Natural killer cell (primary cell): ENCODE data around the gene RXRA. TPM values are rescaled to one million over a fixed set of nuclear protein-coding genes. Genes with fewer than 3 reads are reported as not detected.

Experiments
- ATAC-seq, 3 donors: fragments of 150-1000 bp in 2 of 3; fragments of 200-7000 bp in 1 of 3; cut with Tn5 transposase; 1 replicate in 1 of 3; 2 replicates in 2 of 3; pipeline ENCODE4 v1.10.0; 2021; ENCODE audit warnings: mild to moderate bottlenecking in 2 of 3, moderate library complexity in 2 of 3
- DNase-seq, 2 donors: peaks; one replicate each; pipeline versions ENCODE4 v3.0.0 to v3.0.0-alpha.2; 2013 to 2021; ENCODE audit warnings: mixed read lengths in 1 of 2
- H3K27ac ChIP-seq: one replicate; pipeline ENCODE4 v1.5.1; 2013; ENCODE audit warnings: mild to moderate bottlenecking, low read length
- H3K27me3 ChIP-seq: one replicate; pipeline ENCODE4 v1.6.1; 2013; ENCODE audit warnings: low read length; ENCODE audit not compliant: control insufficient read depth, insufficient read depth
- H3K36me3 ChIP-seq: one replicate; pipeline ENCODE4 v1.6.1; 2013; ENCODE audit warnings: low read length; ENCODE audit not compliant: control insufficient read depth, insufficient read depth
- H3K4me1 ChIP-seq: one replicate; pipeline ENCODE4 v1.6.1; 2013; ENCODE audit warnings: low read length; ENCODE audit not compliant: control insufficient read depth, insufficient read depth
- H3K4me3 ChIP-seq: one replicate; pipeline ENCODE4 v1.5.1; 2013; ENCODE audit warnings: low read length
- H3K9me3 ChIP-seq: one replicate; pipeline ENCODE4 v1.6.1; 2013; ENCODE audit warnings: low read length; ENCODE audit not compliant: control insufficient read depth, insufficient read depth
- H3K27ac Mint-ChIP-seq, 2 donors: one replicate each; pipeline ENCODE4 v1.8.0; 2022; ENCODE audit warnings: mild to moderate bottlenecking in 2 of 2, mixed read lengths in 2 of 2, moderate library complexity in 1 of 2
- H3K27me3 Mint-ChIP-seq, 2 donors: one replicate each; pipeline ENCODE4 v1.8.0; 2022; ENCODE audit warnings: low read depth in 2 of 2, mixed read lengths in 2 of 2
- H3K36me3 Mint-ChIP-seq: one replicate; pipeline ENCODE4 v1.8.0; 2022; ENCODE audit warnings: mixed read lengths
- H3K4me1 Mint-ChIP-seq, 2 donors: one replicate each; pipeline ENCODE4 v1.8.0; 2022; ENCODE audit warnings: mixed read lengths in 2 of 2
- H3K4me3 Mint-ChIP-seq: one replicate; pipeline ENCODE4 v1.8.0; 2022; ENCODE audit warnings: mild to moderate bottlenecking, moderate library complexity, mixed read lengths
- H3K9me3 Mint-ChIP-seq, 2 donors: one replicate each; pipeline ENCODE4 v1.8.0; 2022; ENCODE audit warnings: mixed read lengths in 2 of 2
- CTCF ChIP-seq: fragments of 200-600 bp; IDR thresholded peaks from one replicate; pipeline ENCODE4 v1.8.0; 2022; ENCODE audit warnings: antibody characterized with exemption
- WGBS: methylation state at CpG from one replicate; pipeline ENCODE4 v1.1.7; 2013; ENCODE audit warnings: missing lambda C conversion rate; ENCODE audit not compliant: insufficient coverage; 5-methylcytosine and 5-hydroxymethylcytosine counted together
- intact Hi-C: fragments of 100-400 bp; cut with micrococcal nuclease; formaldehyde crosslinking; loops from one replicate; pipeline ENCODE4 v1.14.2; 2022
- total RNA-seq, 4 donors: library from RNA; stranded (reverse); fragments of 120-200 nt in 1 of 4; gene quantifications; one replicate each; pipeline versions ENCODE4 v1.2.3 to v1.2.4, GENCODE V29; 2013 to 2022

The RXRA gene
- total RNA-seq, 3 donors from 2014 or later (not counting 1 experiment from before 2014, with no cell fraction given), result 30.9 to 64.1 (median 42.2) TPM

GRCh38 chr9:134297083-134297410 is 29.2 kb upstream of the RXRA start:
- H3K9me3 Mint-ChIP-seq, result no peaks in the 10 kb centered on the region
- intact Hi-C loops, result loop anchor here (10.0 kb wide), 1 partner anchor 122 kb away; no protein-coding TSS in a partner anchor
- TF ChIP-seq CTCF, result no peak
- H3K4me3 ChIP-seq, result no peak overlapping the region
- H3K4me3 Mint-ChIP-seq, result no peak overlapping the region
- peaks cover 15 to 32% of the 10 kb centered on the region in 2 donors for H3K4me1 Mint-ChIP-seq
- no peak overlapping the region for H3K27ac Mint-ChIP-seq
- 91% methylated on average over 14 of the region's 14 CpGs for WGBS
- H3K4me1 ChIP-seq, result peaks cover 46% of the 10 kb centered on the region
- DNase-seq (no peak), ATAC-seq (no peak)
- no peaks in the 10 kb centered on the region for H3K36me3 ChIP-seq
- peaks cover 10% of the 10 kb centered on the region for H3K27me3 ChIP-seq
- no peak overlapping the region for H3K27ac ChIP-seq
- no peaks in the 10 kb centered on the region for H3K36me3 Mint-ChIP-seq
- peaks cover 8 to 16% of the 10 kb centered on the region in 2 donors for H3K27me3 Mint-ChIP-seq
- no peaks in the 10 kb centered on the region for H3K9me3 ChIP-seq

- no peak for DNase-seq
Measured at GRCh38 chr9:134297576-134297975, 28.7 kb upstream of the RXRA start.

DNA sequence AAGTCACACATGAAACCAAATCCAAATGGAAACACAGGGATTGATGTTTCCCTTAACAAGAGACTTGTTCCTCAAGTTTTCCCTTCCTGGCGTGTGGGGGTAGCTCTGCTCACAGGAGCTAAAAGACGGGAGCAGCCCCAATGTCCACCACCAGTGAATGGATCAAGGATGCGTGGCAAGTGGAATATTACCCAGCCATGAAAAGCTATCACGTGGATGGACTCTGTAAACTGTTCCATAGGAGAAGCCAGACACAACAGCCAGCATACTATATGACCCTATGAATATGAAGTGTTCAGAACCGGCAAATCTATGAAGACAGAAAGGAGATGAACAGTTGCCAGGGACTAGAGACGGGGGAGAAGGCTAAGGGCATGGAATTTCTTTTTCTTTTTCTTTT is 28.3 kb upstream of the RXRA start:
- Histone ChIP-seq H3K9me3 (no peaks in the 10 kb centered on the region), H3K4me1 (peaks cover 51% of the 10 kb centered on the region), H3K27ac (no peak overlapping the region), H3K4me3 (no peak overlapping the region), H3K36me3 (no peaks in the 10 kb centered on the region), H3K27me3 (peaks cover 10% of the 10 kb centered on the region)
- no peaks in the 10 kb centered on the region for H3K36me3 Mint-ChIP-seq
- TF ChIP-seq CTCF, result no peak
- H3K4me3 Mint-ChIP-seq, result no peak overlapping the region
- no peak overlapping the region for H3K27ac Mint-ChIP-seq
- WGBS, result 94% methylated on average over 5 of the region's 6 CpGs
- no peak for ATAC-seq
- intact Hi-C loops, result loop anchor here (10.0 kb wide), 1 partner anchor 123 kb away; no protein-coding TSS in a partner anchor
- peaks cover 8 to 16% of the 10 kb centered on the region in 2 donors for H3K27me3 Mint-ChIP-seq
- H3K9me3 Mint-ChIP-seq, result no peaks in the 10 kb centered on the region
- no peak for DNase-seq
- peaks cover 15 to 32% of the 10 kb centered on the region in 2 donors for H3K4me1 Mint-ChIP-seq

More at GRCh38 chr9:134297576-134297975, 28.7 kb upstream of the RXRA start:
- H3K36me3 ChIP-seq, result no peaks in the 10 kb centered on the region
- no peaks in the 10 kb centered on the region for H3K9me3 ChIP-seq
- TF ChIP-seq CTCF, result no peak
- Mint-ChIP-seq H3K4me3 (no peak overlapping the region), H3K27ac (no peak overlapping the region), H3K36me3 (no peaks in the 10 kb centered on the region), H3K27me3 (peaks cover 8 to 16% of the 10 kb centered on the region in 2 donors), H3K9me3 (no peaks in the 10 kb centered on the region), H3K4me1 (peaks cover 15 to 32% of the 10 kb centered on the region in 2 donors)
- no peak for ATAC-seq
- intact Hi-C loops, result loop anchor here (10.0 kb wide), 1 partner anchor 123 kb away; no protein-coding TSS in a partner anchor
- H3K4me1 ChIP-seq, result peaks cover 49% of the 10 kb centered on the region
- H3K4me3 ChIP-seq, result no peak overlapping the region
- no peak overlapping the region for H3K27ac ChIP-seq
- peaks cover 10% of the 10 kb centered on the region for H3K27me3 ChIP-seq
- 93% methylated on average over 9 of the region's 9 CpGs for WGBS

- H3K4me3 Mint-ChIP-seq, result no peak overlapping the region
- H3K4me1 Mint-ChIP-seq, result peaks cover 15 to 32% of the 10 kb centered on the region in 2 donors
- TF ChIP-seq CTCF, result no peak
- no peak overlapping the region for H3K27ac Mint-ChIP-seq
- H3K36me3 Mint-ChIP-seq, result no peaks in the 10 kb centered on the region
- H3K9me3 Mint-ChIP-seq, result no peaks in the 10 kb centered on the region
- H3K9me3 ChIP-seq, result no peaks in the 10 kb centered on the region
- peaks cover 8 to 16% of the 10 kb centered on the region in 2 donors for H3K27me3 Mint-ChIP-seq
- no peak overlapping the region for H3K4me3 ChIP-seq
- WGBS, result 84% methylated on average over 5 of the region's 5 CpGs
- intact Hi-C loops, result loop anchor here (10.0 kb wide), 1 partner anchor 124 kb away; no protein-coding TSS in a partner anchor
- H3K36me3 ChIP-seq, result no peaks in the 10 kb centered on the region
- no peak overlapping the region for H3K27ac ChIP-seq
- H3K27me3 ChIP-seq, result peaks cover 10% of the 10 kb centered on the region
- ATAC-seq (no peak), DNase-seq (no peak)
- peaks cover 41% of the 10 kb centered on the region for H3K4me1 ChIP-seq
Measured at GRCh38 chr9:134299068-134299467, 27.2 kb upstream of the RXRA start.
